NCI-H2107 treated with DMSO at 0.1 percent for 48 hours (cell line): ENCODE results near the gene UBE2E2.

ENCODE experiments used
- DNase-seq: peaks from one replicate; lab custom pipeline; 2025; ENCODE audit not compliant: unreplicated experiment; lab: John Stamatoyannopoulos, UW

UBE2E2 gene

DNA sequence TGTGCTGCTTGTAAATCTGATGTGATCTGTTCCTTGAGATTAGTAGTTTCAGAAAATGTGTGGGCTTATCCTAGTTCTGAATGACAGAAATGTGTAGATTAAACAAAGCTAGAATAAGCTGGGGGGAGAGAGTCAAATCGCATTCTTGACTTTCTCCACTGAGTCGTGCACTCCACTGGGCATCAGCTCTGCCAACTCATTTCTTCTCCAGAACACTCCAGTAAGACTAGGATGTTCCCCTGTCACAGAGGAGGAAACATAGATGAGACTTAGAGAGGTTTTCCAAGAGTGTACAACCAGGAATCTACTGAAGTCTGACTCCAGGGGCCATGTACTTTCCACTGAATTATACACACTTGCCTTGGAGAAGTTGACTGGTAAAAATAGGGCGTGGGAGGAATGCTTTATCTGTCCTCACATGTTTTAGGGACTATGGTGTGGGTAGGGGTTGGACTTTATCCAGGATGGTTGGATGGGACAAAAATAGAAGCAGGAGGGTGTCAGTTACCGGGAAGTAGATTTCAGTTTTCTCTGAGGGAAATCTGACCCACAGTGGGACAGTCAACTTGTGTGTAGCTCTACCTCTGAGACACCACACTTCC, 298.2 kb downstream of the UBE2E2 start:
- no peak for DNase-seq

GRCh38 chr3:23508464-23508863, 305.3 kb downstream of the UBE2E2 start:
- no peak for DNase-seq

- no peak for DNase-seq
Measured at GRCh38 chr3:23518441-23518840, 315.3 kb downstream of the UBE2E2 start.

GRCh38 chr3:23519314-23520208, 316.4 kb downstream of the UBE2E2 start:
- DNase-seq, result no peak

DNA sequence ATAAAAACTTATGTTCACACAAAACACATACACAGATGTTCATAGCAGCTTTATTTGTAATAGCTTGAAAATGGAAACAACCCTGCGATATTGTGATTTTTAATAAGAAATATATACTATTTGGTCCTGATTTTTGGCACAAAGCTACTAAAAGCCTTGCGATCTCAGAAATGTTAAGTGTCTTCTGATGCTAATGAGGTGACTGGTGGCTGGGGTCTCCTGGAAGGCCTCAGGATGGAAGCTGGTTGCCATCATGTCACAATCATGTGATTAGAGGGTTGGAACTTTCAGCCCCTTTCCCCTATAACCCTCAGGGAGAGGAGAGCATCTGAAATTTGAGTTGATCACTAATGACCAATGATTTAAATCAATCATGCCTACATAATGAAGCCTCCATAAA, 324.2 kb downstream of the UBE2E2 start:
- no peak for DNase-seq

DNA sequence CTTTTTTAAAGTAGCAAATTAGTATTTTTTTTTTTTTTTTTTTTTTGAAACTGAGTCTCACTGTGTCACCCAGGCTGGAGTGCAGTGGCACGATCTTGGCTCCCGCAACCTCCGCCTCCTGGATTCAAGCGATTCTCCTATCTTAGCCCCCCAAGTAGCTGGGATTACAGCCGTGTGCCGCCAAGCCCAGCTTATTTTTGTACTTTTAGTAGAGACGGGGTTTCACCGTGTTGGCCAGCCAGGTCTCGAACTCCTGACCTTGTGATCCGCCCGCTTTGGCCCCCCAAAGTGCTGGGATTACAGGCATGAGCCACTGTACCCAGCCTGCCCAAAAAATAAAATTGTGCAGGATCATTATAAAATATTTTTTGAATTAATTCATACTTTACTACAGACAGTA, 330.5 kb downstream of the UBE2E2 start:
- no peak for DNase-seq

- DNase-seq, result no peak
Measured at GRCh38 chr3:23533996-23534395, 330.9 kb downstream of the UBE2E2 start.

- DNase-seq, result no peak
Measured at GRCh38 chr3:23537101-23537551, 334.0 kb downstream of the UBE2E2 start.

GRCh38 chr3:23539185-23539584, 336.1 kb downstream of the UBE2E2 start:
- no peak for DNase-seq

GRCh38 chr3:23540600-23540999, 337.5 kb downstream of the UBE2E2 start:
- DNase-seq, result no peak

DNA sequence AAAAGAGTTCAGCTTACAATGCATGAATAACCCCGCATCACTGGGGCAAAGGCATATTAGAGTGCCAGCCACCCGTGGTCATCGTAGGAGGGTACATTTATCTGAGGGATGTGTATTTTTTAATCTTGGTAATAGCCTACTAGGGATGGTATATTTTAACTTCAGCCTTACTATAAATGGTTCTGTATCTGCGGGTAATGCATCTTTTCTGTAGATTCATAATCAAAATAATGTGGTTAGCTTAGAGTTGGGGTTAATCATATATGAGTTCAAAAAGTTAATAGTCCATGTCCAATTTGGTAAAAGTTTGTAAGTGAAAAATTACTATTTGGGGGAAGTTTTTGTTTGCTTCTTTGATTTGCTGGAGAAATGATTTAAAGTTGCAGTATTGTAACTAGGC, 339.0 kb downstream of the UBE2E2 start:
- DNase-seq, result no peak

DNA sequence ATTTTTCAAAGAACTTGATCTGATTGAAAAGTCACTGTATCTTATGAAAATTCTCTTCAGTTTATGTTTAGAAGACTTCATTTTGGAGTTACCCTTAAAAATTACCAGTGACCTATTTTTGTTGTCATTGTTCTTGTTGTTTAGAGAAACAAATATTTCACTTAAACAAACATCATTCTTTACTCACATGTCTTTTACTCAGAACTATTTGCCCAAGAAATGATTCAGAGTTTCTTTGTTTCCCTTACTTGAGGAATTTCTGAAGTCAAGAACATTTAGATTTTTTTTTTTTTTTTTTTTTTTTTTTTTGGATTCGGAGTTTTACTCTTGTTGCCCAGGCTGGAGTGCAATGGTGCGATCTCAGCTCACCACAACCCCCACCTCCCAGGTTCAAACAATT, 343.1 kb downstream of the UBE2E2 start:
- DNase-seq, result no peak

- no peak for DNase-seq
Measured at GRCh38 chr3:23547905-23548650, 345.0 kb downstream of the UBE2E2 start.

GRCh38 chr3:23548706-23549105, 345.6 kb downstream of the UBE2E2 start:
- DNase-seq, result no peak

GRCh38 chr3:23549148-23549910, 346.2 kb downstream of the UBE2E2 start:
- no peak for DNase-seq

DNA sequence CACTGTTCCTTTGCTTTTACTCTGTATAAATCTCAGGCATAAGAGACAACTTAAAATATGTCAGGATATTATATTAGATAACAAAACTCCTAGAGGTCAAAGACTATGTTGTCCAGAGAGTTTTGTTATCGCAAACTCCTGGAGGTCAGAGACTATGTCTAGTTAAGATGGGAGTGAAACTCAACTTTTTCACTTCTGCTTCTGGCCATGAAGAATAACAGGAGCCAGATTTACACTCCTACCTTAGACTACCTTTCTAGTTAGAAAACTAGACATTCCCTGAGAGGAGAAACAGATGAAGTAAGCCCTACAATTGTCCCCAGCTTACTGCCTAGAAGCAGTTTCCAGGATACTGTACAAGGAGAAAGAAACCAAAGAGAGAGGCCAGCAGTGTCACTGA, 347.3 kb downstream of the UBE2E2 start:
- no peak for DNase-seq

GRCh38 chr3:23552506-23552905, 349.4 kb downstream of the UBE2E2 start:
- DNase-seq, result no peak

GRCh38 chr3:23553353-23553752, 350.2 kb downstream of the UBE2E2 start:
- DNase-seq, result no peak

GRCh38 chr3:23565041-23565775, 362.1 kb downstream of the UBE2E2 start:
- no peak for DNase-seq

GRCh38 chr3:23566499-23566898, 363.4 kb downstream of the UBE2E2 start:
- no peak for DNase-seq
